ENCODE data around the gene ABCC1.

The ABCC1 gene

GRCh38 chr16:16084874-16085273 is 135.5 kb downstream of the ABCC1 start:
- peaks cover 82% of the 10 kb centered on the region for H3K36me3 ChIP-seq (ENCODE audit: insufficient read depth, insufficient read length, low read length)
- no peak overlapping the region for H3K4me3 ChIP-seq (ENCODE audit: insufficient read length, low read depth)
- TF ChIP-seq SUZ12 (IDR thresholded peaks at IDR 0.05; ENCODE audit: extremely low read depth, insufficient read depth, insufficient read length), result no peak
- no peak for TF ChIP-seq YY1 (IDR thresholded peaks at IDR 0.05; ENCODE audit: insufficient read depth, insufficient read length)
- no peak for TF ChIP-seq ZNF274 (IDR thresholded peaks at IDR 0.05; ENCODE audit: low read depth, low read length)
- no peaks in the 10 kb centered on the region for H3K27me3 ChIP-seq (ENCODE audit: insufficient read depth, insufficient read length)
- no peak for DNase-seq (ENCODE audit: low read depth, low spot score)
- H3K4me1 ChIP-seq (ENCODE audit: insufficient read depth, insufficient read length), result no peaks in the 10 kb centered on the region
- H3K9me3 ChIP-seq (ENCODE audit: insufficient read depth, low read length), result peaks cover 20% of the 10 kb centered on the region
- H3K9ac ChIP-seq (ENCODE audit: insufficient read length, low read depth), result no peak overlapping the region

GRCh38 chr16:16086653-16087446 is 137.4 kb downstream of the ABCC1 start:
- DNase-seq (ENCODE audit: low read depth, low spot score), result no peak
- peaks cover 19% of the 10 kb centered on the region for H3K9me3 ChIP-seq (ENCODE audit: insufficient read depth, low read length)
- TF ChIP-seq ZNF274 (IDR thresholded peaks at IDR 0.05; ENCODE audit: low read depth, low read length) (no peak), SUZ12 (IDR thresholded peaks at IDR 0.05; ENCODE audit: extremely low read depth, insufficient read depth, insufficient read length) (no peak), YY1 (IDR thresholded peaks at IDR 0.05; ENCODE audit: insufficient read depth, insufficient read length) (no peak)
- no peaks in the 10 kb centered on the region for H3K4me1 ChIP-seq (ENCODE audit: insufficient read depth, insufficient read length)
- H3K9ac ChIP-seq (ENCODE audit: insufficient read length, low read depth), result no peak overlapping the region
- no peaks in the 10 kb centered on the region for H3K27me3 ChIP-seq (ENCODE audit: insufficient read depth, insufficient read length)
- peaks cover 81% of the 10 kb centered on the region for H3K36me3 ChIP-seq (ENCODE audit: insufficient read depth, insufficient read length, low read length)
- no peak overlapping the region for H3K4me3 ChIP-seq (ENCODE audit: insufficient read length, low read depth)

- H3K27me3 ChIP-seq (ENCODE audit: insufficient read depth, insufficient read length), result no peaks in the 10 kb centered on the region
- no peak for DNase-seq (ENCODE audit: low read depth, low spot score)
- no peak overlapping the region for H3K9ac ChIP-seq (ENCODE audit: insufficient read length, low read depth)
- H3K9me3 ChIP-seq (ENCODE audit: insufficient read depth, low read length), result no peaks in the 10 kb centered on the region
- peaks cover 74% of the 10 kb centered on the region for H3K36me3 ChIP-seq (ENCODE audit: insufficient read depth, insufficient read length, low read length)
- TF ChIP-seq ZNF274 (IDR thresholded peaks at IDR 0.05; ENCODE audit: low read depth, low read length), result no peak
- H3K4me3 ChIP-seq (ENCODE audit: insufficient read length, low read depth), result no peak overlapping the region
- H3K4me1 ChIP-seq (ENCODE audit: insufficient read depth, insufficient read length), result peaks cover 4% of the 10 kb centered on the region
These were observed 140.8 kb downstream of the ABCC1 start for GRCh38 chr16:16090238-16090637.

GRCh38 chr16:16092925-16093627 is 143.7 kb downstream of the ABCC1 start:
- Histone ChIP-seq H3K27me3 (ENCODE audit: insufficient read depth, insufficient read length) (no peaks in the 10 kb centered on the region), H3K9ac (ENCODE audit: insufficient read length, low read depth) (no peak overlapping the region), H3K4me3 (ENCODE audit: insufficient read length, low read depth) (no peak overlapping the region), H3K4me1 (ENCODE audit: insufficient read depth, insufficient read length) (peaks cover 4% of the 10 kb centered on the region), H3K9me3 (ENCODE audit: insufficient read depth, low read length) (no peaks in the 10 kb centered on the region), H3K36me3 (ENCODE audit: insufficient read depth, insufficient read length, low read length) (peaks cover 61% of the 10 kb centered on the region)
- TF ChIP-seq ZNF274 (IDR thresholded peaks at IDR 0.05; ENCODE audit: low read depth, low read length), result no peak
- no peak for TF ChIP-seq SUZ12 (IDR thresholded peaks at IDR 0.05; ENCODE audit: extremely low read depth, insufficient read depth, insufficient read length)
- TF ChIP-seq YY1 (IDR thresholded peaks at IDR 0.05; ENCODE audit: insufficient read depth, insufficient read length), result no peak
- no peak for DNase-seq (ENCODE audit: low read depth, low spot score)

- no peak overlapping the region for H3K9ac ChIP-seq (ENCODE audit: insufficient read length, low read depth)
- peaks cover 4% of the 10 kb centered on the region for H3K4me1 ChIP-seq (ENCODE audit: insufficient read depth, insufficient read length)
These were observed 144.4 kb downstream of the ABCC1 start for GRCh38 chr16:16093628-16094332.

GRCh38 chr16:16095646-16096045 is 146.2 kb downstream of the ABCC1 start:
- no peak overlapping the region for H3K9ac ChIP-seq (ENCODE audit: insufficient read length, low read depth)
- H3K4me1 ChIP-seq (ENCODE audit: insufficient read depth, insufficient read length), result peaks cover 4% of the 10 kb centered on the region
- H3K27me3 ChIP-seq (ENCODE audit: insufficient read depth, insufficient read length), result no peaks in the 10 kb centered on the region
- H3K9me3 ChIP-seq (ENCODE audit: insufficient read depth, low read length), result no peaks in the 10 kb centered on the region
- TF ChIP-seq YY1 (IDR thresholded peaks at IDR 0.05; ENCODE audit: insufficient read depth, insufficient read length) (no peak), SUZ12 (IDR thresholded peaks at IDR 0.05; ENCODE audit: extremely low read depth, insufficient read depth, insufficient read length) (no peak), ZNF274 (IDR thresholded peaks at IDR 0.05; ENCODE audit: low read depth, low read length) (no peak)
- no peak for DNase-seq (ENCODE audit: low read depth, low spot score)
- H3K36me3 ChIP-seq (ENCODE audit: insufficient read depth, insufficient read length, low read length), result peaks cover 60% of the 10 kb centered on the region
- H3K4me3 ChIP-seq (ENCODE audit: insufficient read length, low read depth), result no peak overlapping the region

More at GRCh38 chr16:16093628-16094332, 144.4 kb downstream of the ABCC1 start:
- no peak for DNase-seq (ENCODE audit: low read depth, low spot score)
- H3K27me3 ChIP-seq (ENCODE audit: insufficient read depth, insufficient read length), result no peaks in the 10 kb centered on the region
- no peaks in the 10 kb centered on the region for H3K9me3 ChIP-seq (ENCODE audit: insufficient read depth, low read length)
- peaks cover 59% of the 10 kb centered on the region for H3K36me3 ChIP-seq (ENCODE audit: insufficient read depth, insufficient read length, low read length)
- TF ChIP-seq YY1 (IDR thresholded peaks at IDR 0.05; ENCODE audit: insufficient read depth, insufficient read length), result no peak
- TF ChIP-seq ZNF274 (IDR thresholded peaks at IDR 0.05; ENCODE audit: low read depth, low read length), result no peak
- no peak for TF ChIP-seq SUZ12 (IDR thresholded peaks at IDR 0.05; ENCODE audit: extremely low read depth, insufficient read depth, insufficient read length)
- H3K4me3 ChIP-seq (ENCODE audit: insufficient read length, low read depth), result no peak overlapping the region

Data from NT2/D1 (cell line).